HG03139 (cell line): ENCODE results near the gene TCIRG1.
"Not testable (repeated sequence)": the region's sequence is repeated elsewhere in the genome, so short reads cannot be mapped to it uniquely, and the experiment has no call there.

Experiments
- ATAC-seq: cut with Tn5 transposase; IDR thresholded peaks from one replicate; pipeline ENCODE4 v1.9.1; 2021; ENCODE audit not compliant: unreplicated experiment

TCIRG1 gene

GRCh38 chr11:68077617-68078582 is 39.1 kb downstream of the TCIRG1 start:
- ATAC-seq = peak; percentile 62

- no peak for ATAC-seq
Measured at GRCh38 chr11:68080860-68081259, 42.0 kb downstream of the TCIRG1 start.

GRCh38 chr11:68081691-68082090 is 42.9 kb downstream of the TCIRG1 start:
- no peak for ATAC-seq

GRCh38 chr11:68082481-68082880 is 43.7 kb downstream of the TCIRG1 start:
- no peak for ATAC-seq

GRCh38 chr11:68083517-68083916 is 44.7 kb downstream of the TCIRG1 start:
- ATAC-seq = no peak

GRCh38 chr11:68089679-68090078 is 50.9 kb downstream of the TCIRG1 start:
- ATAC-seq = no peak

GRCh38 chr11:68090287-68090686 is 51.5 kb downstream of the TCIRG1 start:
- ATAC-seq = no peak

GRCh38 chr11:68090706-68091105 is 51.9 kb downstream of the TCIRG1 start:
- no peak for ATAC-seq

GRCh38 chr11:68092411-68092810 is 53.6 kb downstream of the TCIRG1 start:
- no peak for ATAC-seq

GRCh38 chr11:68092946-68093345 is 54.1 kb downstream of the TCIRG1 start:
- ATAC-seq = not testable (repeated sequence)

GRCh38 chr11:68093565-68093964 is 54.7 kb downstream of the TCIRG1 start:
- no peak for ATAC-seq

- ATAC-seq = no peak
Measured at GRCh38 chr11:68096962-68097361, 58.1 kb downstream of the TCIRG1 start.

- ATAC-seq = no peak
Measured at GRCh38 chr11:68099057-68099456, 60.2 kb downstream of the TCIRG1 start.

- ATAC-seq = no peak
Measured at GRCh38 chr11:68099474-68100405, 60.9 kb downstream of the TCIRG1 start.
